ENCODE results near the gene SNF8.

Gene SNF8

DNA sequence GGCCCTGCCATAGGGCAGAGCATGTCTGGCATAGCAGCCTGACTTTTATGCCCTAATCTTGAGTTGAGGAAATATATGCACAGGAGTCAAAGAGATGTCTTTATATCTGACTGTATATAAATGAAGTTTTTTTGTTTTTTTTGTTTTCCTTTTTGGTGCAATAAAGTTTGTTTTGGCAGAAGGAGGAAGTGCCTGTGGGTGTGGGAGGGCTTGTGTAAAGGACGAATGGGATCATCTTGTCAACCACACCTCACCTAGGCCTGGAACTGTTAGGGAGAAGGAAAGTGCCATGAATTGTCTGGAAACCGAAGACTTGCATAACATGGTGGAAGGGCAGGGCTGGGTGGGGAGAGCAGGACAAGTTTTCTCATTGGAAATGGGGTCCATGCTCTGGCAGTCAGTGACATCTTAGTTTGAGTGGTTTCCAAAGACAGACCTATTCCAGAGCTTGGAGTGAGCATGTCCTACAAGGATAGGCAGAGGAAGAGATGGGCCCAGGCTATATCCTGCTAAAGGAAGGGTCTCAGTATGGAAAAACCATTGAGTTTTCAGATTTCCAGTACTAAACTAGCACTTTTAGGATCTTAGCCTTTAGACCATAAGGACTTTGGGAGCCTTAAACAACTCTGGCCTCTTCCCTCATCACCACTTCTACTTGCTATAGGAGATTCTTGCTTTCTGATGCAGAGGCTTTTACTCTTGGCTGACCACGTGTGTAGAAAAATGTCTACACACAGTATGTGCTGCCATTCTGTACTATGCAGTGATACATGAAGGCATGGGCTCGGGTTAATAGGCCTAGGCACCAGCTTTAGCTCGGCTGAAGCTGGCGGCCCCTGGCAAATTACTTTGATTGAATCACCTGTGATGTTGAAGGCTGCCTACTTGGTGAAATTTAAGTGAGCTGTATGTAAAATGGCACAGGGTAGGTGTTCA is 15.5 kb downstream of the SNF8 start:
- no peak for DNase-seq (ENCODE audit: low read depth in 2 of 2)

DNA sequence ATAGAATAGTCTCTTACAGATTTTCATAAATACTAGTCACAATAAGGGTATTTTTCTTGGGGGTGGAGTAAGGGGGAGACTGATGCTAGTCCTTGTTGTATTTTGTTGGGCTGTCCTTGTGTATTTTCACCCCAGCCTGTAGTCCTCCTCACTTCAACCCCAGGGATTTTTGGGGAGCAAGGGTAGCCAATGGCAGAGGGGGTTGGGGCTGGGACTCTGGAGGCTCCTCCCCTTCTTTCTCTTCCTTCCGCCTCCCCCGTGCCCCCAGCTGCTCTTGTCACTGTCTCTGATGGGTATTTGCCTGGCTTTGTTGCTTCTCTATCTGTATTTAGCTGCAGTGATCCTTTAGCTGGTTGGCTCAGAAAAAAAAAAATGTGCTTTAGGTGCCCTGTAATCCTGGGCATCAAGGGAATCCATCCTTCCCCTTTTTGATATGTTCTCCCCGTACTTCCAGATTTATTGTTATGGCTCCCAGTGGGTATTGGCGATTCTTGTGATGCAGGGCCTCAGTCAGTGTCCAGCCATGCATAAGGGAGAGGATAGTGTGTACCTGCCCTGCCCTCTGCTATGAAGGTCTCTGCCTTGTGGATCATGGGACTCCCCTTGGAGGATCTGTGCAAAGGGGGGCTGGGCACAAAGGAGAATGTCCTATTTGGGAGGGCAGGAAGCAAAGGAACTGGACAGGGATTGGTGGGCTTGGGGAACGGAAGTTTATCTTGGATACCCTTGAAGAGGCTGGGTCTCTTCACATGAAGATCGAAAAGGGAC is 16.5 kb downstream of the SNF8 start:
- DNase-seq (ENCODE audit: low read depth in 2 of 2) = no peak

DNA sequence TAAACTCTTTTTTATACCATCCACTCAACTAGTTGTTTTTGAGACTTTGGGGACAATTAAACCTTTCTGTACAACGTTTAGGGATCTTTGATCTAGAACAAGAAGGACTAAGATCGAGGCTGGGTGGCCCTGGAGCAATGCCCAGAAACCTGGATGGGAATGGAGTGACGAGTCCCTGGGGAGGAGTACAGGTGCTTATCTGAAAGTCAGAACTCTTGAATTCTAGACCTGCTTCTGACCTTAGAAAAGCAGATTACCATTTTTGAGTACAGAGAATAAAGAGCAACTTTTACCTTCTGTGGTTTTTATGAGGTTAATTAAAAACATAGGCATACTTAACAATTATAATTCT is 18.7 kb downstream of the SNF8 start:
- DNase-seq (ENCODE audit: low read depth in 2 of 2) = no peak

DNA sequence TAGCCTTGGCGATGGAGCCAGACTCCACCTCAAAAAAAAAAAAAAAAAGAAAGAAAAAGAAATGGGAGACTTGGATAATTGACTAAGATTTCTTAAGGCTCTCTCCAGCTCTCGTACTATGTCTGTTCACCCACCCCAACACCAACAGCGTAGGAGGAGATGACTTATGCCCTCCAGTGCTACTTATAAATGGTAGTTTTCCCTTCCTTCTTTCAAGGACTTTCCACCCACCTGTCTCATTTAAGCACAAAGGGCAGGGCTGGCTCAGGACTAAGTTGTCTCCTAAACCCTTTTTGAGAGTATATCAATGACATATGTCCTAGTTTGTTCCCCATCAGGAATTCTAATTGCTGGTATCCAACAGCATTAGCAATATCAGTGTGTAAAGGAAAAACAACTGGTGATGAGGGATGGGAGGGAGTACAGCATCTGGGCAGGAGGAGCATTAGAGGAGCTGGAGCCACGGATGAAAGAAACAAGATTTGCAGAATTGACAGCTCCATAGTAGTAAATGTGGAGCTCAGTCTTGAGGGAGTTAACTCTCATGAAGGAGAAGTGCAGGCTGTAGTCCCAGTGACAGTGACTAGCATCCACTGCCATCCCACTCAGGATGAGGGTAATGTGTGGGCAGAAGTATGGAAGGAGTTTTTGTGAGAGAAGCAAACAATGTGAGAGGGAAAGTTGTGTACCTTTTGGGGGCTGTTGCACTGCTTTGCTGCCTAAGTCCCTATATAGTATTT is 19.2 kb downstream of the SNF8 start:
- no peak for DNase-seq (ENCODE audit: low read depth in 2 of 2)

DNA sequence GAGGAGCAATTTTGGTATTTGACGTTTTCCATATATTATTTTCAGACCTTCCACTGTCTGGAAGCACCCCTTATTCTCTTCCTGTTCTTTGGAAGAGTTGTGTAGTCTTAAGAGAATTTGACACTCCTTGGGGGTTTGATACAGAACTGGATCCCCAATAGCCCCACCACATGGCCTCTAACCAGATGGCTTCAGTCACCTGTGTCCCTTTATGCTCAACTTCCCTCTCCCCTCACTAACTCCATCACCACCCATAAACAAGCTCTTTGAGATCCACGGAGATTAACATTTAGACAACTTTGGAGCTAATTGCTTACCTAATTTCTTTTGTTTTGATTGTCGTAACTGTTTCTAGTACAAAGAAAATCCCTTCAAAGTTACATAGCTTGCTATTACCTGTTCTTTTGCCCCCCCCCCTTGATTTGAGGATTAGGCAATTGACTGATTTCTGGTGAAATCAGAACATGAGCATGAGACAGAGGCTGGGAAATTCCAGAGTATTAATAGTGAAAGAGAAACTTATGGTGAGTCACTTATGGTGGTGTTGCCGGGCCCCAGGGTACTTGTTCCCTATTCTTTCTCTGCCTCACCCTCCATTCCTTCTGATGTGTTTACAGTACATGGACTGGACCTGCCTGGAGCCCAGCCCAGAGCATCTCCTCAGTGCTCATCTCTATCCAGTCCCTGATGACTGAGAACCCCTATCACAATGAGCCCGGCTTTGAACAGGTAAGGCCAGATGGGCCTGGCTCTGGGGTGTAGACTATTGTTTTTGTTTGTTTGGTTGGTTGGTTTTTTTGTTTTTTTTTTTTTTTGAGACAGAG is 29.0 kb downstream of the SNF8 start:
- peak; percentile 30 to 34 for DNase-seq (ENCODE audit: low read depth in 2 of 2)

- DNase-seq (ENCODE audit: low read depth in 2 of 2) = no peak
These were observed 32.2 kb downstream of the SNF8 start for GRCh38 chr17:48912476-48912875.

GRCh38 chr17:48910370-48910769 is 34.3 kb downstream of the SNF8 start:
- DNase-seq (ENCODE audit: low read depth in 2 of 2) = no peak

DNA sequence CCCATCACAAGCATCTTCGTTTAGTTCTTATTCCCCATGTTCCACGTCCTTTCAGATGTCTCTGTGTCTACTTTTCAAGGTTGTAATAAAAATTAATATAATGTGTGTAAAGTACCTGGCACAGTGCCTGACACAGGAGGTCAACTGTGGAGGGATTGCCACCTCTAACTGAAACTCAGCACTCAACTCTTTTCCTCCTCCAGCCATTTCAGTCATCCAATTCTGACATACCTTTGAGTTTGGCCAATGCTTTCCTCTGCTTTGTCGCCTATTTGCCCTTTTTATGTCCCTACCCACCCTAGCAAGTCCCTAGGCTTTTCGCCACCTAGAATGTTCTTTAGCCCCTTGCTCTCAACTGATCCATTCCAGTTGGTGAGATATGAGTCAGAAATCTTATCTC is 34.9 kb downstream of the SNF8 start:
- DNase-seq (ENCODE audit: low read depth in 2 of 2) = no peak

GRCh38 chr17:48908853-48909394 is 35.7 kb downstream of the SNF8 start:
- DNase-seq (ENCODE audit: low read depth in 2 of 2) = peak; percentile 92 to 94

DNA sequence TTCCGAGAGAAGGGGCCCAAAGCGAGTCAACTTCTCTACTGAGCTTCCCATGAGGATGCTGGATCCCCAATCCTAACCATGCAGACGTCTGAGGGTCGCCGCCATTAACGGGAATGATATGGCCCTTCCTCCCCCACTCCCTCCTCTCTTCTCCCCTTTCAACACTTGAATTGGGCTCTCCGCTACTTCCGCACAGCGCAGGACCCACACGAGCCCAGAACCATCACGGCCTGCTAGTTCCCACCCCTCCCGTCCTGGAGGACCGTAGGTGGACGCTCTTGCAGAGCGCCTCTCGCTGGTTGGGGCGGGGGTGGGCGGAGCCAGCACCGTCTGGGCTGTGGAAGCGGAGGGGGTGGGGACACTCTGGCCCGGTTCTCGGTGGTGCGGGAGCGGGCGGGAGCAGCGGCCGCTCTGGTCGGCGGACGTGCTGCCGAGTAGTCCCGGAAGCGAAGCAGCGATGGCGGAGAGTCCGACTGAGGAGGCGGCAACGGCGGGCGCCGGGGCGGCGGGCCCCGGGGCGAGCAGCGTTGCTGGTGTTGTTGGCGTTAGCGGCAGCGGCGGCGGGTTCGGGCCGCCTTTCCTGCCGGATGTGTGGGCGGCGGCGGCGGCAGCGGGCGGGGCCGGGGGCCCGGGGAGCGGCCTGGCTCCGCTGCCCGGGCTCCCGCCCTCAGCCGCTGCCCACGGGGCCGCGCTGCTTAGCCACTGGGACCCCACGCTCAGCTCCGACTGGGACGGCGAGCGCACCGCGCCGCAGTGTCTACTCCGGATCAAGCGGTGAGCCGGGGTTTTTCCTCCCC is 36.4 kb downstream of the SNF8 start, which contains the start of gene UBE2Z:
UBE2Z (plus strand) TSS at position 361 of the 797 bp plus-strand sequence; CDS start at position 458, 97 bp downstream.
- DNase-seq (ENCODE audit: low read depth in 2 of 2) = peak; percentile 80 to 88

- no peak for DNase-seq (ENCODE audit: low read depth in 2 of 2)
These were observed 37.0 kb downstream of the SNF8 start for GRCh38 chr17:48907713-48908046.

- DNase-seq (ENCODE audit: low read depth in 2 of 2) = no peak
These were observed 38.6 kb downstream of the SNF8 start for GRCh38 chr17:48905987-48906515.

- no peak for DNase-seq (ENCODE audit: low read depth in 2 of 2)
These were observed 40.2 kb downstream of the SNF8 start for GRCh38 chr17:48904428-48904827.

GRCh38 chr17:48903401-48903800 is 41.2 kb downstream of the SNF8 start:
- DNase-seq (ENCODE audit: low read depth in 2 of 2) = no peak

- no peak for DNase-seq (ENCODE audit: low read depth in 2 of 2)
These were observed 43.4 kb downstream of the SNF8 start for GRCh38 chr17:48901241-48901640.

GRCh38 chr17:48894886-48895285 is 49.8 kb downstream of the SNF8 start:
- no peak for DNase-seq (ENCODE audit: low read depth in 2 of 2)

- no peak for DNase-seq (ENCODE audit: low read depth in 2 of 2)
These were observed 50.8 kb downstream of the SNF8 start for GRCh38 chr17:48893646-48894508.

DNA sequence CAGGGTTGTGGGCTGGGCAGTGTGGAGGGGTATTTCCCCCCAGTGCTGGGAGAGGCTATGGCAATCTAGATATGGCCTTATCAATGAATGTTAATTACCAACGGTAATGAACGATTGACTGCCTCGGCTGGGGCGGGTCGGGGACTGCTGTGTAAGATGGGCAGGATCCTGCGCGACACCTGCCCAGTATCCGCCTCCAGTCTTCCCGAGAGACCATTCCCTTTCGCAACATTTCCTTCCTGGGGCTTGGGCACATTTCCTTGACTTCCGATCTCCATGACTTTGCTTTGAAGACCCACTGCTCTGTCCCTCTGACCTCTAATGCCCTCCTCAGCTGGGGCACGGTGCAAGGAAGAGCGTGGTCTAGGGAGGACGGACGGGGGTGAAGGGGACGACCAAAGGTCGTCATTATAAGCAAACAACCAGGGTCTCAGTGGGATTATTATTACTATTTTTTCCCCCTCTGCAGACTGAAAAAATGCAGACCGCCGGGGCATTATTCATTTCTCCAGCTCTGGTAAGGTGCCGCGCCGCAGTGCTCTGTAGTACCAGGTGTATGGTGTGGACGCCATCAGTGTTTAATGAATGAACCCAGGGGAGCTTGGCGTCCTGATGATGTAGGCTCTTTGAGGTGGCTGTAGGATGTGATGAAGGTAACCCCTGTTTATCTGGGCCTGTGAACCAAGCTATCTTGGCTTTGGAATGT is 51.5 kb downstream of the SNF8 start:
- no peak for DNase-seq (ENCODE audit: low read depth in 2 of 2)

Data from stimulated activated CD4-positive, alpha-beta T cell treated with anti-CD3 and anti-CD28 coated beads, Interleukin-1b, Interleukin-23, amount 100 ng/mL, for 4 hours (primary cell).